Activated CD4-positive, alpha-beta T cell treated with anti-CD3 and anti-CD28 coated beads, Interleukin-2, amount 50 U/mL, for 48 hours (primary cell): Measurements from ENCODE around the gene TIGIT.

Experiments used
- DNase-seq, 2 experiments: peaks; one replicate each; pipeline ENCODE4 v3.0.0-alpha.2; 2020

The TIGIT gene

GRCh38 chr3:114313426-114313825, 19.6 kb downstream of the TIGIT start:
- no peak for DNase-seq

GRCh38 chr3:114314282-114314681, 20.5 kb downstream of the TIGIT start:
- DNase-seq = no peak

GRCh38 chr3:114318295-114318694, 24.5 kb downstream of the TIGIT start:
- DNase-seq = peak in 1 of 2 experiments; percentile 48

GRCh38 chr3:114319453-114319852, 25.6 kb downstream of the TIGIT start:
- no peak for DNase-seq

- DNase-seq = no peak
These were observed 26.4 kb downstream of the TIGIT start for GRCh38 chr3:114320246-114320645.

GRCh38 chr3:114323546-114324254, 29.9 kb downstream of the TIGIT start:
- no peak for DNase-seq

- DNase-seq = no peak
These were observed 33.8 kb downstream of the TIGIT start for GRCh38 chr3:114327665-114328064.

GRCh38 chr3:114328345-114328744, 34.5 kb downstream of the TIGIT start:
- no peak for DNase-seq

- no peak for DNase-seq
These were observed 36.0 kb downstream of the TIGIT start for GRCh38 chr3:114329823-114330222.

GRCh38 chr3:114331007-114331406, 37.2 kb downstream of the TIGIT start:
- DNase-seq = no peak

- no peak for DNase-seq
These were observed 37.9 kb downstream of the TIGIT start for GRCh38 chr3:114331710-114332109.

- DNase-seq = no peak
These were observed 38.7 kb downstream of the TIGIT start for GRCh38 chr3:114332342-114333179.

GRCh38 chr3:114333180-114333922, 39.5 kb downstream of the TIGIT start:
- no peak for DNase-seq

GRCh38 chr3:114333923-114334240, 40.1 kb downstream of the TIGIT start:
- DNase-seq = no peak

GRCh38 chr3:114336122-114336697, 42.4 kb downstream of the TIGIT start:
- no peak for DNase-seq

- no peak for DNase-seq
These were observed 43.0 kb downstream of the TIGIT start for GRCh38 chr3:114336857-114337256.

- DNase-seq = no peak
These were observed 45.0 kb downstream of the TIGIT start for GRCh38 chr3:114338651-114339357.

- DNase-seq = no peak
These were observed 50.7 kb downstream of the TIGIT start for GRCh38 chr3:114344492-114344891.

GRCh38 chr3:114350271-114350670, 56.4 kb downstream of the TIGIT start:
- no peak for DNase-seq

GRCh38 chr3:114350690-114351089, 56.9 kb downstream of the TIGIT start:
- no peak for DNase-seq

GRCh38 chr3:114351123-114351821, 57.4 kb downstream of the TIGIT start:
- DNase-seq = no peak

- no peak for DNase-seq
These were observed 58.0 kb downstream of the TIGIT start for GRCh38 chr3:114351822-114352145.
